NCI-H2029 (cell line): Measurements from ENCODE around the gene CGB5.
"Not testable (repeated sequence)": the region's sequence is repeated elsewhere in the genome, so short reads cannot be mapped to it uniquely, and the experiment has no call there.

Source experiments
- DNase-seq: peaks from one replicate; lab custom pipeline; 2025; lab: John Stamatoyannopoulos, UW

Gene CGB5

GRCh38 chr19:49043548-49043947, at the start of gene CGB5:
Gene CGB5 (plus strand): TSS chr19:49043848. CDS start chr19:49044210, 362 bp downstream.
- DNase-seq, result not testable (repeated sequence)

GRCh38 chr19:48994035-48994386, 49.6 kb upstream of the CGB5 start:
- DNase-seq, result no peak

GRCh38 chr19:48997972-48998371, 45.7 kb upstream of the CGB5 start:
- no peak for DNase-seq

- DNase-seq, result no peak
These were observed 43.9 kb upstream of the CGB5 start for GRCh38 chr19:48999481-49000325.

- DNase-seq, result no peak
These were observed 39.5 kb upstream of the CGB5 start for GRCh38 chr19:49004133-49004532.

GRCh38 chr19:49004964-49005614, 38.6 kb upstream of the CGB5 start:
- DNase-seq, result no peak

GRCh38 chr19:49006905-49007304, 36.7 kb upstream of the CGB5 start:
- DNase-seq, result no peak

GRCh38 chr19:49009828-49010227, 33.8 kb upstream of the CGB5 start:
- no peak for DNase-seq

- DNase-seq, result no peak
These were observed 33.2 kb upstream of the CGB5 start for GRCh38 chr19:49010453-49010852.

GRCh38 chr19:49011194-49011593, 32.5 kb upstream of the CGB5 start:
- DNase-seq, result no peak

GRCh38 chr19:49014123-49014869, 29.4 kb upstream of the CGB5 start:
- no peak for DNase-seq

- DNase-seq, result no peak
These were observed 28.8 kb upstream of the CGB5 start for GRCh38 chr19:49014870-49015255.

- no peak for DNase-seq
These were observed 27.4 kb upstream of the CGB5 start for GRCh38 chr19:49016067-49016839.

GRCh38 chr19:49017041-49017665, 26.5 kb upstream of the CGB5 start, which contains the start of gene LHB:
Gene LHB (minus strand): TSS chr19:49017091. CDS start chr19:49017081, 10 bp downstream.
- DNase-seq, result no peak

GRCh38 chr19:49017666-49018351, 25.8 kb upstream of the CGB5 start:
- DNase-seq, result no peak

GRCh38 chr19:49018388-49019241, 25.0 kb upstream of the CGB5 start:
- DNase-seq, result not testable (repeated sequence)

GRCh38 chr19:49019242-49019932, 24.3 kb upstream of the CGB5 start:
- peak; percentile 83 for DNase-seq

- peak; percentile 13 for DNase-seq
These were observed 23.3 kb upstream of the CGB5 start for GRCh38 chr19:49020342-49020741.
